GM18520 (cell line): ENCODE data around the gene NMNAT3.

Source experiments
- ATAC-seq: cut with Tn5 transposase; IDR thresholded peaks from one replicate; pipeline ENCODE4 v1.9.1; 2021; ENCODE audit not compliant: unreplicated experiment

NMNAT3 gene

GRCh38 chr3:139552632-139553365 lies 125.0 kb downstream of the NMNAT3 start:
- ATAC-seq, result no peak

- no peak for ATAC-seq
Observed at GRCh38 chr3:139548801-139549200, 129.0 kb downstream of the NMNAT3 start.

GRCh38 chr3:139547666-139548065 lies 130.1 kb downstream of the NMNAT3 start:
- no peak for ATAC-seq

- ATAC-seq, result no peak
Observed at GRCh38 chr3:139546772-139547171, 131.0 kb downstream of the NMNAT3 start.

GRCh38 chr3:139541532-139542288 lies 136.1 kb downstream of the NMNAT3 start:
- ATAC-seq, result no peak

DNA sequence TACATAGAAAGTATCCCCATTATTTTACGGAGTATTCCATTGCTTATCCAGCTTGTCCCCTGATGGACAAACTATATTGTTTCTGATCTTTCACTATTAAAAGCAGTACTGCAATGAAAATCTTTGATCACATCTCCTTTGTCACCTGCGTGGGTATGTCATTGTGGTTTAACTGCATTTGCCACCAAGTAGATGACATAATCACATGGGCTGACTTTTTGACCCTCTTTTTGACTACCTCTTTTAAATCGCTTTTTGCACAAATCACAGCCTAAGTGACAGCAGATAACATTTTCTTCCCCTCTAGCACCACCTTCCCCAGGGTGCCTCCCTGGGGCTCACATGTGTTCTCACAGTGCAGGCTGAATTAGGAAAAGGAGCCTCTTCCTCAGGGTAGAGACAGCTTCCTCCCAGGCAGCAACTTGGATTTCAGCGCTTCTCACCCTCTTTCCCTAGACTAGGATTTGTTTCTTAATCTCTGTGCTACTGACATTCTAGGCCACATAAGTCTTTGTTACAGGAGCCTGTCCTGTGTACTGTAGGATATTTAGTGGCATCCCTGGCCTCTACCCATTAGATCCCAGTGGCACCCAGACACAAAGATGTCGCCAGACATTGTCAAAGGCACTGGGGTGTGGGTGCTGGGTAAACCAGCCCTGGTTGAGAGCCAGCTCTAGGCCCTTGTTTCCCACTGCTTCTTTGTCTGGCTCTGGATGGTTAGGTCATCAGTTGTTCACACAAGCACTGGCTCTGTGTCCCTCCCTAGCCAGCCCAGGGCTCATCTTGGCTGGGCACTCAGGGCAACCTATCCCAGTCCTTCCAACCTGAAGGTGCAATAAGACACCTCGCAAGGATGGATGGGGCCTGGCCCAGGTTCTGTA lies 136.9 kb downstream of the NMNAT3 start:
- ATAC-seq, result no peak

- no peak for ATAC-seq
Observed at GRCh38 chr3:139538733-139539132, 139.0 kb downstream of the NMNAT3 start.

- no peak for ATAC-seq
Observed at GRCh38 chr3:139537795-139538621, 139.8 kb downstream of the NMNAT3 start.

GRCh38 chr3:139537361-139537760 lies 140.4 kb downstream of the NMNAT3 start:
- ATAC-seq, result no peak

GRCh38 chr3:139534992-139535879 lies 142.5 kb downstream of the NMNAT3 start:
- ATAC-seq, result no peak

DNA sequence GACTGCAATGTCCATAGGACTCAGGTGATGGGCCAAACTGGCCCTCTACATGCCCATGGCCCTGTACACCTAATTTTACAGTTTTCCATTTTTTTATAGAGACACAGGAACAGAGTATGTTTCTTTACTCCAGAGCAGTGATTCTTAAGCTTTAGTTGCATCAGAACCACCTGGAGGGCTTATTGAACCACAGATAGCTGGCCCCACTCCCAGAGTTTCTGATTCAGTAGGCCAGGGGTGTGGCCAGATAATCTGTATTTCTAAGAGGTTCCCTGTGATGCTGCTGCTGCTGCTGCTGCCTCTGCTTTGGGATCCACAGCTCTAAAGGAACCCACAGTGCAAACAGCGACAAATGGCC lies 143.3 kb downstream of the NMNAT3 start:
- ATAC-seq, result no peak

- no peak for ATAC-seq
Observed at GRCh38 chr3:139533781-139534454, 143.9 kb downstream of the NMNAT3 start.

GRCh38 chr3:139532976-139533375 lies 144.8 kb downstream of the NMNAT3 start:
- no peak for ATAC-seq

- no peak for ATAC-seq
Observed at GRCh38 chr3:139530717-139531116, 147.1 kb downstream of the NMNAT3 start.

GRCh38 chr3:139529662-139530061 lies 148.1 kb downstream of the NMNAT3 start:
- no peak for ATAC-seq

DNA sequence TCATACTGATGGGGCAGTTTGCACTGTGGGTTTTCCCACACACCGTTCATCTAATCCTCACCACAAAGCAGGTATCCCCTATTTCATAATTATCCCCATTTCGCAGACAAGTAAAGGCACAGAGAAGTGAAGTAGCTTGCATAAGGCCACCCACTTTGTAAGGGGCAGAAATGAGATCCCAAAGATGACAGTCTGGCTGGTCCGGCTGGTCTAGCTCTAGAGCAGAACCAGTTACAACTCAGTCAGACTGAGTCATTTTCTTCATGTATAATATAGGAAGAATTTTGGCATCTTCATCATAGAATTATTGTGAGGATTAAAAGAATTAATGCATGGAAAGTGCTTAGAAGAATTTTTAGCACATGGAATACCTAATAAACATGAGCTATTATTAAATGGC lies 148.8 kb downstream of the NMNAT3 start:
- no peak for ATAC-seq

DNA sequence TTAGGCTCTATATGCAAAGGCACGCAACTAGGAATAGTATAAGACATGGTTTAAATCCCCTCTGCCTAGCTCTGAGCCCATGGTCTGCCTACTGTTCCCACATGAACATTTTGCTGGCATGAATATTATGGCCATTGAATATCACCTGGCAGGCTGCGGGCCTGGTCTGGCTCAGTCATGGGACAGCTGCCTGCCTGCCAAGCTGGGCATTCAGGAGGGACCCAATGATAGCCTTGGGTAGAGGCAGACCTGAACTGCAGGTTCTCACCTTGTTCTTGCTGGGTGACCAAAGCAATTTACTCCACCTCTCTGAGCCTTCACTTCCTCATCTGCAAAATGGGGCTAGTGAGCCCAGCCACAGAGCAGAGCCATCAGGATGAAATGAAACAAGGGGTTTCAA lies 149.5 kb downstream of the NMNAT3 start:
- ATAC-seq, result no peak

- no peak for ATAC-seq
Observed at GRCh38 chr3:139527265-139527664, 150.5 kb downstream of the NMNAT3 start.

DNA sequence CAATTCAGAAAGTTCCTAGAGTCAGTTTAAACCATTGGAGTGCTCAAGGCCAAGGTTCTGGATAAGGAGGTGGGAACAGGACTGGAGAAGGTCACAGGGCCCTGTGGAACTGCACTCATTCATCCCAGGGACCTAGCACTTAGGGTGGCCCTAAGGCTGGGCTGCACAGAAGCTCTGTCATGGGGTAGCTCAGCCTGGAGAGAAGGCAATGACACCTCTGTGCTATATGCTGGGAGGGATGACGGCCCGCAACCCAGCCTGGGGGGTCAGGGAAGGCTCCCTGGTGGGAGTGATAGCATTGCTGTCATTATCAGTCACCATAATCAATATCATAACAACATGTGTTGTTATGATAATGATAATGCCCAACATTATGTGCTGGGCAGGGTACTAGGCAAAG lies 151.6 kb downstream of the NMNAT3 start:
- no peak for ATAC-seq
